NCI-H2196 (cell line): ENCODE data around the gene NADK2.
"Not testable (repeated sequence)": the region's sequence is repeated elsewhere in the genome, so short reads cannot be mapped to it uniquely, and the experiment has no call there.

ENCODE experiments used
- DNase-seq: peaks from one replicate; lab custom pipeline; 2025; ENCODE audit not compliant: unreplicated experiment; lab: John Stamatoyannopoulos, UW

NADK2 gene

GRCh38 chr5:36208786-36209185, 32.9 kb downstream of the NADK2 start:
- DNase-seq = no peak

- DNase-seq = no peak
Measured at GRCh38 chr5:36206913-36207312, 34.8 kb downstream of the NADK2 start.

GRCh38 chr5:36205329-36205728, 36.4 kb downstream of the NADK2 start:
- no peak for DNase-seq

GRCh38 chr5:36202521-36202961, 39.2 kb downstream of the NADK2 start:
- DNase-seq = no peak

- DNase-seq = no peak
Measured at GRCh38 chr5:36200513-36200912, 41.2 kb downstream of the NADK2 start.

GRCh38 chr5:36199620-36200019, 42.1 kb downstream of the NADK2 start:
- no peak for DNase-seq

- not testable (repeated sequence) for DNase-seq
Measured at GRCh38 chr5:36198783-36199182, 42.9 kb downstream of the NADK2 start.

GRCh38 chr5:36198281-36198680, 43.4 kb downstream of the NADK2 start:
- DNase-seq = no peak

- DNase-seq = no peak
Measured at GRCh38 chr5:36193746-36194145, 48.0 kb downstream of the NADK2 start.

- DNase-seq = not testable (repeated sequence)
Measured at GRCh38 chr5:36184408-36184807, 57.3 kb downstream of the NADK2 start.

- no peak for DNase-seq
Measured at GRCh38 chr5:36181774-36182173, 60.0 kb downstream of the NADK2 start.

- no peak for DNase-seq
Measured at GRCh38 chr5:36180556-36181350, 61.0 kb downstream of the NADK2 start.

- DNase-seq = no peak
Measured at GRCh38 chr5:36179950-36180349, 61.8 kb downstream of the NADK2 start.

- DNase-seq = no peak
Measured at GRCh38 chr5:36178524-36178890, 63.2 kb downstream of the NADK2 start.

GRCh38 chr5:36177715-36178523, 63.8 kb downstream of the NADK2 start:
- DNase-seq = peak; percentile 68

GRCh38 chr5:36177154-36177553, 64.6 kb downstream of the NADK2 start:
- DNase-seq = no peak

GRCh38 chr5:36175043-36175442, 66.7 kb downstream of the NADK2 start:
- DNase-seq = no peak

- no peak for DNase-seq
Measured at GRCh38 chr5:36174119-36174518, 67.6 kb downstream of the NADK2 start.

GRCh38 chr5:36173426-36173825, 68.3 kb downstream of the NADK2 start:
- no peak for DNase-seq

GRCh38 chr5:36172599-36172998, 69.1 kb downstream of the NADK2 start:
- DNase-seq = no peak

- DNase-seq = no peak
Measured at GRCh38 chr5:36170832-36171424, 70.8 kb downstream of the NADK2 start.

- no peak for DNase-seq
Measured at GRCh38 chr5:36168737-36169136, 73.0 kb downstream of the NADK2 start.
